Measurements from ENCODE around the gene ZNF32. TPM values are rescaled to one million over a fixed set of nuclear protein-coding genes. Genes with fewer than 3 reads are reported as not detected.

The ZNF32 gene
- total RNA-seq, 1 experiment from 2014 or later: 12.0 TPM

DNA sequence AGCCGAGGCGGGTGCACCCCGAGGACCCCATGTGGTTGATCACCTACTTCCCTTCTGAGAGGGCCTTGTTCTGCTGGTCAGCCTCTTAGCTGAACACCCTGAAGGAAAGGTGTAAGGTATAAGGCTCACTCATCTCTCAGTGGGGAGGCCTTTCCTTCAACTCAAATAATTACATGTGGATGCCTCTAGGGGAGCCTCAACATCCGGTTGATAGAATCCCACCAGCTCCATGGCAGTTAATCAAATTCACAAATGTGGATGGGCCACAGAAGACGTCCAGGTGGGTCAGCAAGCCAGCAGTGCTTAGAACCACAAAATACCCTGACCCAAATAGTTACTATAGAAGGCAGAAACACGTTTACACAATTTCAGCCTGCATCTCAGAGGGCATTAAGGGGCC lies 37.7 kb upstream of the ZNF32 start:
- Histone ChIP-seq H3K4me3 (no peak overlapping the region), H3K36me3 (no peaks in the 10 kb centered on the region), H3K27me3 (no peaks in the 10 kb centered on the region), H3K27ac (no peak overlapping the region), H3K4me1 (no peaks in the 10 kb centered on the region), H3K9me3 (replicated peaks) (no peaks in the 10 kb centered on the region)
- no peak for DNase-seq

DNA sequence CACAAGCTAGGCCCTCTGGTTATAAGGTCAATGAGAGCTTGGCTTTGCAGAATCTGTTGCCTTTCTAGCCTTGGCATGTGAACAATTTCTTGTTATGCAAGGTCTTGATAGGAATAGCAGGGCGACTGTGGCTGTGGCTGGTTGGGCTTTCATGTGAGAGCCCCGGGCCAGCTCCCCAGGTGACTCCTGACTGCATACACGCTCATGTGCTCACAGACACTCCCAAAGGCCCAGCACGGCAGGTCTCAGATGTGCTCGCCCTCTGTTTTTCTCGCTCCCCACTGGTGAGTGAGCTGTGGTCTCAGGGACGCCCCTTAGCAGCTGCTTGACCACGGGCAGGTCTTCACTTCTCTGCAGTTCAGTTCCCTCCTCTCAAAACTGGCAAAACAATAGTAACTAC lies 37.1 kb upstream of the ZNF32 start:
- H3K4me1 ChIP-seq: no peaks in the 10 kb centered on the region
- no peaks in the 10 kb centered on the region for H3K36me3 ChIP-seq
- no peaks in the 10 kb centered on the region for H3K9me3 ChIP-seq (replicated peaks)
- H3K27ac ChIP-seq: no peak overlapping the region
- no peak overlapping the region for H3K4me3 ChIP-seq
- no peak for DNase-seq
- no peaks in the 10 kb centered on the region for H3K27me3 ChIP-seq

DNA sequence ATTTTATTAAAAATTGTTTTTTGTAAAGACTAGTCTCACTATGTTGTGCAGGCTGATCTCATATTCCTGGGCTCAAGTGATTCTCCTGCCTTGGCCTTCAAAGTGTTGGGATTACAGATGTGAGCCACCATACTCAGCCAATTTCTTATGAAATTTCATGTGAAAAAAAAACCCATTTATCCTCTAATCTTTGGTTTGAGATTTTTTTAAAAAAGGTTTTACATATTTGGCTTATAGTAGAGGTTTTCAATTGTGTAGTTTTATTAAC lies 35.5 kb upstream of the ZNF32 start:
- Histone ChIP-seq H3K4me1 (no peaks in the 10 kb centered on the region), H3K36me3 (no peaks in the 10 kb centered on the region), H3K9me3 (replicated peaks) (no peaks in the 10 kb centered on the region), H3K4me3 (no peak overlapping the region), H3K27ac (no peak overlapping the region), H3K27me3 (no peaks in the 10 kb centered on the region)
- no peak for DNase-seq

DNA sequence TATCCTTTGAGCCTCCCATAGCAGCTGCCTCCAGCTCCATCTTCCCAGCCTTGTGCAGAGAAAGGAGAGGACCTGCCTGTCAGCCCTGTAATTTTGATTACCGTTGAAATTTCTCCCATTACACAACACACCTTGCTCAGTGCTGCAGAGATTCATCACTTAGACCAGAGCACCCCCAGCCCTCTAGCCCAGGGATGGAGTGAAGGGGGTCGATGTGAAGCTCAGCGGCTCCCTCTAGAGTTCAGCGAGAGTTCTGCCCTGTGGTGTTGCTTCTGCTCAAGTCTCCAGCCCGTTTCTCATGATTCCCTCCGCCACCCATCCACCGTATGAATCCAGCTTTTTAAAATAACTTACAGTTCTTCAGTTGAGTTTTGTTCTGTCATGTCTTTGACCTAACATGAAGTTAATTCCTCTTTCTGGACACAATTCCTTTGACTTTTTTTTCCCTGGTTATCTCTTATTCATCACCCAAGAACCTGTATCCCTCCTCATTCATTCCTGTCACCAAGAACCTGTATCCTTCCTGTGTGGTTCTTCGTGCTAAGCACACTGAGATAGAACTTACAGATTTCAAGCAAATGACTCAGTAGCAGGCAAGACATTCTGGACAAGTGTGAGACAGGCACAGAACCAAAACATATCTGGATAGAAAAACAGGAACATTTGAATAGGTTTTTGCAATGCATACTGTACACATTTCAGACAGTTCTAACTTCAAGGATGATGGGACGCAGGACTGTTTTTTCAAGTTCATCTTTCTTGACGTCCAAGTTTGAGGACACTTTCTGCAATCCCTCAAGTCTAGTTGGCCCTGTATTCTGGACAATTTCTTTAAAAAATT lies 35.0 kb upstream of the ZNF32 start:
- DNase-seq: peak; percentile 9 to 36

DNA sequence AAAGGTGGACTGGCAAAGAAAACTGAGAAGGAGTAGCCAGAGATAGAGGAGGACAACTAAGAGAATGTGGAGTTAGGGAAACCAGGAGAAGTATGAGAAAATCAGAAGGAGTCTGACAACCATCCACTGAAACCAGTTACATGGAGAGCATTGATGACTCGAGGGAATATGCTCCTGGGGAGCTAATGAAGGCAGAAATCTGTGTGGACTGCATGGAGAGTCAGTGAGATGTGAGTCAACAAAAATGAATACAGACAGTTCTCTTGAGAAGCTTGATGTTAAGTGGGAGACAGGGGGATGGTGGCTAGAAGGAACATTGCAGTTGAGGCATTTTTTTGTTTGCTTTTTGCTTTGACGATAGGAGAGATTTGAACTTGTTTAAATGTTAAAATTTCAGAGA lies 34.3 kb upstream of the ZNF32 start:
- Histone ChIP-seq H3K27ac (no peak overlapping the region), H3K36me3 (no peaks in the 10 kb centered on the region), H3K27me3 (no peaks in the 10 kb centered on the region), H3K4me1 (no peaks in the 10 kb centered on the region), H3K4me3 (no peak overlapping the region), H3K9me3 (replicated peaks) (no peaks in the 10 kb centered on the region)
- no peak for DNase-seq

More for the DNA sequence above, 35.0 kb upstream of the ZNF32 start:
- H3K36me3 ChIP-seq: no peaks in the 10 kb centered on the region
- H3K27ac ChIP-seq: no peak overlapping the region
- no peaks in the 10 kb centered on the region for H3K27me3 ChIP-seq
- no peak overlapping the region for H3K4me3 ChIP-seq
- H3K4me1 ChIP-seq: no peaks in the 10 kb centered on the region
- H3K9me3 ChIP-seq (replicated peaks): no peaks in the 10 kb centered on the region

DNA sequence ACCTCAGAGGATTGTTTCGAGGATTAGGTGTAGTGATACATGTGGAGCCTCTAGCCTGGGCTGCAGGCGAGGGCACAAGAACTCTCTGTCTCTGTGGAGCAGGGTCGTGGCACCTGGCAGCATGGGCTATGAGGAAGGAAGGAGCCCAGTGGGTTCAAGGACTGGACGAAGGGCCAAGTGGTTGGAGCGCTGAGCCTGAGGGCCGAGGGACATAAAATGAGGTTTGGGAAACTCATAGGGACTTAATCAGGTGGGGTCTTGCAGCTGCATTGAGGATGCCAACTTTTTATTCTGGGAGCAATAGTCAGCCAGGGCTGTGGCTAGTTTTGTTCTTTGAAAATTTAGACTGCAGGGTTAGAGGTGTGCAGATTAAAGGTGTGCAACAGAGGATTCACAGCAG lies 33.0 kb upstream of the ZNF32 start:
- no peaks in the 10 kb centered on the region for H3K36me3 ChIP-seq
- no peak for DNase-seq
- H3K27me3 ChIP-seq: no peaks in the 10 kb centered on the region
- H3K4me1 ChIP-seq: no peaks in the 10 kb centered on the region
- H3K4me3 ChIP-seq: no peak overlapping the region
- H3K27ac ChIP-seq: no peak overlapping the region
- H3K9me3 ChIP-seq (replicated peaks): no peaks in the 10 kb centered on the region

DNA sequence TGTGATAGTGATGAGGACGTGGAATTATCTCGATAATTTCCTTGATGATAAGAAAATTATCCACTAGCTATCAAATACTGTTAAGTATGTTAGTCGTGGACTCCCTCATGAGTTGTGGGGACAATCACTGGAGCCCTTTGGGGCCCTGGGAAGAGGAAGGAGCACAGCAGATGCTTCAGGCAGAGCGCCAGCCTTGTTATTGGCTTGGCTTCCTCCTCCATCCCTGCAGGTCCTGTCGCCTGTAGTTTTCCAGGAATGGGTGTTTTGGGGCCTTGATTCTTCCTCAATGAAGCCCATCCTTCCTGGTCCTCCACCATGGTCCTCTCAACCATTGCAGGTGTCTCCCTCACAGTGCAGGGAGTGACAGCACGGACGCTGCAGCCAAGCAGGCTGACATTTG lies 32.5 kb upstream of the ZNF32 start:
- no peaks in the 10 kb centered on the region for H3K36me3 ChIP-seq
- no peaks in the 10 kb centered on the region for H3K4me1 ChIP-seq
- no peaks in the 10 kb centered on the region for H3K9me3 ChIP-seq (replicated peaks)
- no peak overlapping the region for H3K4me3 ChIP-seq
- H3K27me3 ChIP-seq: no peaks in the 10 kb centered on the region
- DNase-seq: no peak
- H3K27ac ChIP-seq: no peak overlapping the region

DNA sequence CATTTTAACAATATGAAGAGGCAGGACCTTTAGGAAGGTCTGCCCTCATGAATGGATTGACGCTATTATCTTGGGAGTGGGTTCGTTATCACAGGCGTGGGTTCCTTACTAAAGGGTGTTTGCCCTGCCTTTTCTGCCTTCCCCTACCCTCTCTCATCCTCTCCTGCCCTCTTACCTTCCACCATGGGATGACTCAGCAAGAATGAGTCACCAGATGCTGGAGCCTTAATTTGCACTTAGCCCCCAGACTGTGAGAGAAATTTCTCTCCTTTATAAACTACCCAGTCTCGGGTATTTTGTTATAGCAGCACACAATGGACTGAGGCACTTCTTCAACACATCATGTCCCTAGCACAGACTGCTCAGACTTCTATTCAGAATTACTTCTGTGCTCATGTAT lies 31.4 kb upstream of the ZNF32 start:
- no peak overlapping the region for H3K4me3 ChIP-seq
- DNase-seq: no peak
- no peaks in the 10 kb centered on the region for H3K27me3 ChIP-seq
- no peak overlapping the region for H3K27ac ChIP-seq
- no peaks in the 10 kb centered on the region for H3K4me1 ChIP-seq
- no peaks in the 10 kb centered on the region for H3K36me3 ChIP-seq
- H3K9me3 ChIP-seq (replicated peaks): no peaks in the 10 kb centered on the region

DNA sequence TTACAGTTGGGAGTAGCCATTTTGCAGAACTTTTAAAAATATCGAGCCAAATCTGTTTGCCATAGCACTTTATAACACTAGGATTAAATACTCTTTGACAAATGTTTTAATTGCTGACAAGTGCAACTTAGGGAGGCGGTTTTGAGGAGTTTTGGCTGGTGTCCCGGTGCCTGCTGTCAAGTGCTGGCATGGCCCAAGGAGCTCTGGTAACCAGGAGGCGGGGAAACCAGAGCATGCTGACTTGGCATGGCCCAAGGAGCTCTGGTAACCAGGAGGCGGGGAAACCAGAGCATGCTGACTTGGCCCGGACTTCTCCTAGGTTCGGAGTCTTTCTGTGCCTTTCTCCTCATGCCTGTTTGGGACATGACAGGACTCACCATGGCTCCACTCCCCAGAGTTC lies 30.8 kb upstream of the ZNF32 start:
- no peak for DNase-seq

DNA sequence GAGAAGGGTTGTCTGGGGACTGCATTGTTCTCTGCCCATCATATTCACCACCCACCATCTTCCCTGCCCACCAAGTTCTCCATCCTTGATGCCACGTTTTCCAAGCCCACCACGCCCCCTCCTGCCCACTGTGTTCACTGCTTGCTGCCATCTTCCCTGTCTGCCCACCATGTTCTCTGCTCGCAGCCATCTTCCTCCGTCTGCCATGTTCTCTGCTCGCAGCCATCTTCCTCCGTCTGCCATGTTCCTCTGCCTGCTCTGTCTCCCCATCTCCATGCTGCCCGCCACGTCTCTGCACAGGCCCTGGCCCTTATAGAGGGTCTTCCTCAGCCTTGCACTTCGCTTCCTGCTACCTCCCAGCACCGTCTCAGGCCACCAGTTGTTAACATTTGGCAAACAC lies 30.0 kb upstream of the ZNF32 start:
- no peaks in the 10 kb centered on the region for H3K27me3 ChIP-seq
- H3K4me1 ChIP-seq: no peaks in the 10 kb centered on the region
- DNase-seq: no peak
- no peaks in the 10 kb centered on the region for H3K36me3 ChIP-seq
- no peak overlapping the region for H3K27ac ChIP-seq
- H3K9me3 ChIP-seq (replicated peaks): no peaks in the 10 kb centered on the region
- H3K4me3 ChIP-seq: no peak overlapping the region

More for the DNA sequence above, 30.8 kb upstream of the ZNF32 start:
- no peak overlapping the region for H3K4me3 ChIP-seq
- H3K4me1 ChIP-seq: no peaks in the 10 kb centered on the region
- H3K9me3 ChIP-seq (replicated peaks): no peaks in the 10 kb centered on the region
- H3K36me3 ChIP-seq: no peaks in the 10 kb centered on the region
- H3K27ac ChIP-seq: no peak overlapping the region
- no peaks in the 10 kb centered on the region for H3K27me3 ChIP-seq

DNA sequence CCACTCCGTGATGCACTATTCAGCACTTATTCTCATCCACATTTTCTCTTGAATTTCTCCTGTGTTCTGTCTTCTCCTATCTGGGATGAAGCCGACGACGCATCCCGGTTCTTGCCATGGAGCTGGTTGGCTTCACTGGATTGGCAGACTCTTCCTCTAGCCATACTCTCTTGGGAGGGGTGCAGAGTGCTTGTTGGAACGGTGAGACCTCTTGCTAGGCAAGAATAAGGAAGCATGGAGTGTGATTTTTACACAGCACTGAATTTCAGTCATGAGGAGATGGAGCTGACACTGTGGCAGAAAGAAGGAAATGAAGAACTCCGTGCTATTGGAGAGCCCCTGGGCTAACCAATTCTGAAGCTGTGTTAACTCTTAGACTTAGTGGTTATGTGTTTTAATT lies 28.2 kb upstream of the ZNF32 start:
- H3K27me3 ChIP-seq: no peaks in the 10 kb centered on the region
- no peak overlapping the region for H3K27ac ChIP-seq
- no peak for DNase-seq
- H3K36me3 ChIP-seq: no peaks in the 10 kb centered on the region
- no peaks in the 10 kb centered on the region for H3K4me1 ChIP-seq
- H3K9me3 ChIP-seq (replicated peaks): no peaks in the 10 kb centered on the region
- no peak overlapping the region for H3K4me3 ChIP-seq

DNA sequence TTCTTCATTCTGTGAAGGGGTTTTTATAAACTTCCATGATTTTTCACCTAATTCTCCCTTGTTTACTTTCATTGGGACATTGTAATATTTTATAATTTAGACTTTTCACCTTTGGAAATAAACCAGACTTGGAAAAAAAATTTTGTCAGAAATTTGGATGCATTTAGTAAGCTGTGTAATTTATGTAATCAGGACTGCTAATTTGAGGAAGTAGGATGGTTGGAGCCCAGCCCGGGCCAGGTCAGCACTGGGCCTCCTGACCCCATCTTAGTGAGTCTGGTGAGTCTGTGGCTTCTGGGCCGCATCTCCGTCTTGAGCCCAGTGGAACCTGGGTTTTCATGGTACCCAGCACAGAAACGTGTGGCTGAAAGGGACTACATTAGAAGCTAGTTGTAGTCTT lies 27.6 kb upstream of the ZNF32 start:
- Histone ChIP-seq H3K4me3 (no peak overlapping the region), H3K27me3 (no peaks in the 10 kb centered on the region), H3K4me1 (no peaks in the 10 kb centered on the region), H3K9me3 (replicated peaks) (no peaks in the 10 kb centered on the region), H3K27ac (no peak overlapping the region), H3K36me3 (no peaks in the 10 kb centered on the region)
- DNase-seq: no peak

DNA sequence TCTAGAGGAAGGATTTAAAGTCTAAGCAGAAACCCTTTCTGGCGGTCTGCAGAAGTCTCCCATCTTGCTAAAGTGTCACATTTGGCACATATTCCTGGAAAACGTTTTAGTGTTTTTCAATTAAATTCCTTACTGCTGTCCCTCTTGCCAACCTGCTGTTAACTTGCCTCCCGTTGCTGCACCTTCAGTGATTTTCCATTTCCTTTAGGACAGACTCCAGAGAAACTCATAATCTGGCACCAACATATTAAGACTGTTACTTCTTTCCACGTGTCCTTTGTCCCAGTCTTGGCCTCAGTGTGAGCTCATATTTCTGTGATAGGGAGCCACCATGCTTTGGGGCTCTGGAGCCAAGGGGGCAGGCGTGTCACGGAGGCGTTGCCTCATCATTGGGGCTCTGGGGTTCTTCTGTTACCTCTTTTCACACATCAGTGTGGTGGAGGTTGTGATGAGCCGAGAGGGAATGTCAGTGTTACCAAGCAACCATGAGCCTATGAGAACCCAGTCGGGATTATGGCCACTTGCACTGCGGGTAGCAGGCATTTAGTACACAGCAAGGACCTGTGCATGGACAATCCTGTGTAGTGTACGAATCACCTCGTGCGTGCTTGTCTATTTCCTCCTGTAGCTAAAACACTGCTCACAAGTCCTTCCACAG lies 26.0 kb upstream of the ZNF32 start:
- H3K9me3 ChIP-seq (replicated peaks): no peaks in the 10 kb centered on the region
- H3K27me3 ChIP-seq: no peaks in the 10 kb centered on the region
- no peaks in the 10 kb centered on the region for H3K4me1 ChIP-seq
- H3K4me3 ChIP-seq: no peak overlapping the region
- DNase-seq: no peak
- no peak overlapping the region for H3K27ac ChIP-seq
- H3K36me3 ChIP-seq: no peaks in the 10 kb centered on the region

DNA sequence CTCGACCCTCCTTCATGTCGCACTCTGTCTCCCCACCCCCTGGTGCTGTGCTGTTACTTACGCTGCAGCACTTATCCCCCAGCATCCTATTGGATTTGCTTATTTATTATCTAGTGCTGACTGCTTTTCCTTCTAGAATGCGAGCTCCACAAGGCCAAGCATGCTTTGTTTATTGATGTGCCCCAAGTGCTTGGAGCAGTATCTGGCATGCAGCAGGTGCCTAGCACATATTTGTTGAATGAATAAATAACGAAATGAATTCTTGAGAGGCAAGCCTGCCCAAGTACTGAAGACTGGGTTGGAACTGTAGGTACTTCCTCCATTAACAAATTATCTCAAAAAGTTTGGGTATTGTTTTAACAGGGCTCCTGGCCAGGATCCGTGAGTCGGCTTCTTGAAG lies 24.8 kb upstream of the ZNF32 start:
- Histone ChIP-seq H3K9me3 (replicated peaks) (no peaks in the 10 kb centered on the region), H3K27ac (no peak overlapping the region), H3K4me1 (no peaks in the 10 kb centered on the region), H3K4me3 (no peak overlapping the region), H3K36me3 (no peaks in the 10 kb centered on the region), H3K27me3 (no peaks in the 10 kb centered on the region)
- DNase-seq: no peak

DNA sequence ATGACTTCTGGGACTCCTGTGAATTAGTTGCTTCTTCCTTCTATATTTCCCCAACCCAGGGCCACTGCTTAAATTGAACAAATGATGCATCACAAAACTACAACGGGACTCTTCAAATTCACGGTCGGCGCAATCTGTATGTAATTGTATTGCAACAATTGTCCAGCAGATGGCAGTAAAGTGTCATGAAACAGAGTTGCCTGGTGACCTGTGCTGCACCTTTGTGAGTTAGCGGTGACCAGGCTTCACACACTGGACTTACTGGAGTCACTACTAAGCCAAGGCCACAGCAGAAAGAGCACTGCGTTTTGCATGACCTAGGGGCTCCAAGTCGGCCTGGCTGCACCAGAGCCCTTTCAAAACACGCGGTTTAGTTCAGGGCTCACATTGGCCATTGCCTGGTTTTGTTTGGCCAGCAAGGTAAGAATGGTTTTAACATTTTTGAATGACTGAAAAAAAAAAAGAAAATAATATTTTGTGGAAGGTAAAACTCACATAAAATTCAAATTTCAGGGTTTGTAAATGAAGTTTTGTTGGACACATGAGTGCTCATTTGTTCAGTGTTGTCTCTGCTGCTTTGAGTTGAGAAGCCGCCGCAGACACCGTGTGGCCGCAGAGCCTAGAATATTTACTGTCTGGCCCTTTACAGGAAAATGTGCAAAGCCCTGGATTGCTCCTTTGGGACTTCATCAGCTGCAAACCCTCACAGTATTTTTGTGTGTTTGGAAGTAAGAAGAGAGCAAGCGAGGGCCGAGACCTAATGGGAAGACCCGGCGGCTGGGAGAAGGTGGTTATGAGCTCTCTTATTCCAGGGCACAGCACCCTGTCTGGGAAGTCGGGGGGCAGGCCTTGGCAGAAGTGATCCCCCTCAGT lies 23.2 kb upstream of the ZNF32 start:
- Histone ChIP-seq H3K4me3 (no peak overlapping the region), H3K9me3 (replicated peaks) (no peaks in the 10 kb centered on the region), H3K27ac (no peak overlapping the region), H3K27me3 (no peaks in the 10 kb centered on the region), H3K36me3 (no peaks in the 10 kb centered on the region), H3K4me1 (no peaks in the 10 kb centered on the region)
- peak; percentile 11 to 55 for DNase-seq

Measured in SJCRH30 (cell line).